Neural crest cell (in vitro differentiated cells): ENCODE data around the gene DAB2IP. TPM values are rescaled to one million over a fixed set of nuclear protein-coding genes. Genes with fewer than 3 reads are reported as not detected.

ENCODE experiments used
- DNase-seq: peaks from one replicate; pipeline ENCODE4 v3.0.0; 2021; ENCODE audit warnings: low read depth, mixed read lengths, low spot score
- H3K27ac Mint-ChIP-seq: one replicate; pipeline ENCODE4 v1.8.0; 2021; ENCODE audit warnings: mild to moderate bottlenecking, mixed read lengths; ENCODE audit not compliant: unreplicated experiment
- H3K27me3 Mint-ChIP-seq: 2 replicates; pipeline ENCODE4 v1.8.0; 2021; ENCODE audit warnings: low read depth, mild to moderate bottlenecking, mixed read lengths
- H3K36me3 Mint-ChIP-seq: 2 replicates; pipeline ENCODE4 v1.8.0; 2021; ENCODE audit warnings: low read depth, mild to moderate bottlenecking, mixed read lengths
- H3K4me1 Mint-ChIP-seq: 2 replicates; pipeline ENCODE4 v1.8.0; 2021; ENCODE audit warnings: mixed read lengths
- H3K4me3 Mint-ChIP-seq: one replicate; pipeline ENCODE4 v1.8.0; 2021; ENCODE audit warnings: mild to moderate bottlenecking, mixed read lengths
- H3K9me3 Mint-ChIP-seq: 2 replicates; pipeline ENCODE4 v1.8.0; 2021; ENCODE audit warnings: mixed read lengths
- total RNA-seq: library from RNA; stranded (reverse); gene quantifications from 2 replicates; pipeline ENCODE4 v1.2.1, GENCODE V29; 2021
- TF ChIP-seq, protein P1 (sequence below): fragments of 200-600 bp; sonication (generic); conservative IDR thresholded peaks from 2 replicates; pipeline ENCODE4 v1.5.0; 2021; ENCODE audit warnings: antibody characterized with exemption, mild to moderate bottlenecking

Gene DAB2IP
- total RNA-seq, 1 donor from 2014 or later, result 48.3 TPM

DNA sequence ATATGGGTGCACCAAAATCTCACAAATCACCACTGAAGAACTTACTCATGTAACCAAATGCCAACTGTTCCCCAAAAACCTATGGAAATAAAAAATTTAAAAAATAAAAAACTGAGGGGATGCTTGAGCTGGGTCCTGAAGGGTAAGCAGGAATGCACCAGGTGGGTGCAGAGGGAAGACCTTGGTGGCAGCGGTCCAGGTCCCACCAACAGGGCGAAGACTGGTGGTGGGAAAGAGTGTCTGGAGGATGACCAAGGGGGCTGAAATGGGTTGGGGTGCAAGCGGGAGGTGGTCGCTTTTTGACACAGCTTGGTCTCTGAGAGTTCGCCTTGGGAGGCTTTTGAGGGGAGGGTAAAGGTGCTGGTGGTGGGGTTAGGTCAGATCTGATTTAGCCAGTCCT lies 3.3 kb upstream of the DAB2IP start:
- H3K27me3 Mint-ChIP-seq, result peaks cover 6% of the 10 kb centered on the region
- TF ChIP-seq, protein P1, sequence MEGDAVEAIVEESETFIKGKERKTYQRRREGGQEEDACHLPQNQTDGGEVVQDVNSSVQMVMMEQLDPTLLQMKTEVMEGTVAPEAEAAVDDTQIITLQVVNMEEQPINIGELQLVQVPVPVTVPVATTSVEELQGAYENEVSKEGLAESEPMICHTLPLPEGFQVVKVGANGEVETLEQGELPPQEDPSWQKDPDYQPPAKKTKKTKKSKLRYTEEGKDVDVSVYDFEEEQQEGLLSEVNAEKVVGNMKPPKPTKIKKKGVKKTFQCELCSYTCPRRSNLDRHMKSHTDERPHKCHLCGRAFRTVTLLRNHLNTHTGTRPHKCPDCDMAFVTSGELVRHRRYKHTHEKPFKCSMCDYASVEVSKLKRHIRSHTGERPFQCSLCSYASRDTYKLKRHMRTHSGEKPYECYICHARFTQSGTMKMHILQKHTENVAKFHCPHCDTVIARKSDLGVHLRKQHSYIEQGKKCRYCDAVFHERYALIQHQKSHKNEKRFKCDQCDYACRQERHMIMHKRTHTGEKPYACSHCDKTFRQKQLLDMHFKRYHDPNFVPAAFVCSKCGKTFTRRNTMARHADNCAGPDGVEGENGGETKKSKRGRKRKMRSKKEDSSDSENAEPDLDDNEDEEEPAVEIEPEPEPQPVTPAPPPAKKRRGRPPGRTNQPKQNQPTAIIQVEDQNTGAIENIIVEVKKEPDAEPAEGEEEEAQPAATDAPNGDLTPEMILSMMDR, result no peak
- no peak for DNase-seq
- peaks cover 71% of the 10 kb centered on the region for H3K4me1 Mint-ChIP-seq
- no peak overlapping the region for H3K27ac Mint-ChIP-seq
- no peaks in the 10 kb centered on the region for H3K36me3 Mint-ChIP-seq
- H3K4me3 Mint-ChIP-seq, result peak overlapping the region; percentile 35
- no peaks in the 10 kb centered on the region for H3K9me3 Mint-ChIP-seq

DNA sequence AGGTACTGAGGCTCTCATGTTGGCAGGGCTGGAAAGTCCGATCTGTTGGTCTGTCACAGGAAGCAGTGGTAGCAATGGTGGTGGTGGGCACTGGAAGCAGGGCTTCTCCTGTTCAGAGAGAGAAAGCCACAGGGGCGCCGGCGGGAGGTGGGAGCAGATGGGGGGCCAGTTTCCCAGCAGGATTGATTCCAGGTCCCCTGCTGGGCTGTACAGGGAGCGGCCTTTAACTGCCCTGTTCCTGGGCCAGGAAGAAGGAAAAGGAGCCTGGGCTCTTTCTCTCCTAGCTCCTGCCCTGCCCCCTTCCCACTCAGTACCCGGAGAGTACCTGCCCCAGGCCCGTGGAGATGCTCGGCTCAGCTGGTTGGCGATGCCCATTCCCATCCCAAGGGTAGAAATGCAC lies 2.6 kb upstream of the DAB2IP start:
- Mint-ChIP-seq H3K27me3 (peaks cover 6% of the 10 kb centered on the region), H3K9me3 (no peaks in the 10 kb centered on the region), H3K36me3 (no peaks in the 10 kb centered on the region), H3K27ac (no peak overlapping the region), H3K4me1 (peaks cover 72% of the 10 kb centered on the region), H3K4me3 (peak overlapping the region; percentile 35)
- DNase-seq, result no peak
- TF ChIP-seq, protein P1, result no peak

DNA sequence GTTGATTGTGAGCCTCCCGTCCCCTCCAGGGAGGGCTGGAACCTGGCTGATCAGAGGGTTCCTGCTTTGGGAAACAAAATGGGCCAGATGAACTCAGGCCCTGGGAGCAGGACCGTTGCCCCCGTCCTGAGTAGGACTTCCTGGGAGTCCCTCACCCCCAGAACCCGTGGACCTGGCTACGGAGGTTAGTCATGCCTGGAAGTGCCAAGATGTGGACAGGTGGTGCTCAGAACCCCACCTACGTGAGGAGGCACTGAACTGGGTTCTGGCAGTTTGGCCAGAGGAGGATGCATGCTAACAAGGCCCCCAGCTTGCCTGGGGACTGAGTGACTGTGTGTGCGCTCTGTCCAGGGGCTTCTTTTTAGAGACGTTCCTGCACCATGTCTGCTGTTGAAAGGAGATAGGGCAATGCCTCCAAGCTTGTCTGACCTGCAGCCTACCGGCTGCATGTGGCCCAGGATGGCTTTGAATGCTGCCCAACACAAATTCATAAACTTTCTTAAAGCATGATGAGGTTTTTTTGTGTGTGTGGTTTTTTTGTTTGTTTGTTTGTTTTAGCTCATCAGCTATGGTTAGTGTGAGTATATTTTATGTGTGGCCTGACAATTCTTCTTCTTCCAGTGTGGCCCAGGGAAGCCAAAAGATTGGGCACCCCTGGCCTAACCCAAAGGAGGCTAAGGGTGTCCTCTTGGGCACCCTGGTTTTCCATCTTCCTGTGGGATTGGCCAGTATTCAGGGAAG lies 1.8 kb upstream of the DAB2IP start:
- TF ChIP-seq, protein P1, result no peak
- Mint-ChIP-seq H3K4me3 (peak overlapping the region; percentile 92), H3K27ac (peak overlapping the region; percentile 27), H3K27me3 (peaks cover 6% of the 10 kb centered on the region), H3K36me3 (no peaks in the 10 kb centered on the region), H3K9me3 (no peaks in the 10 kb centered on the region), H3K4me1 (peaks cover 78% of the 10 kb centered on the region)
- DNase-seq, result no peak

DNA sequence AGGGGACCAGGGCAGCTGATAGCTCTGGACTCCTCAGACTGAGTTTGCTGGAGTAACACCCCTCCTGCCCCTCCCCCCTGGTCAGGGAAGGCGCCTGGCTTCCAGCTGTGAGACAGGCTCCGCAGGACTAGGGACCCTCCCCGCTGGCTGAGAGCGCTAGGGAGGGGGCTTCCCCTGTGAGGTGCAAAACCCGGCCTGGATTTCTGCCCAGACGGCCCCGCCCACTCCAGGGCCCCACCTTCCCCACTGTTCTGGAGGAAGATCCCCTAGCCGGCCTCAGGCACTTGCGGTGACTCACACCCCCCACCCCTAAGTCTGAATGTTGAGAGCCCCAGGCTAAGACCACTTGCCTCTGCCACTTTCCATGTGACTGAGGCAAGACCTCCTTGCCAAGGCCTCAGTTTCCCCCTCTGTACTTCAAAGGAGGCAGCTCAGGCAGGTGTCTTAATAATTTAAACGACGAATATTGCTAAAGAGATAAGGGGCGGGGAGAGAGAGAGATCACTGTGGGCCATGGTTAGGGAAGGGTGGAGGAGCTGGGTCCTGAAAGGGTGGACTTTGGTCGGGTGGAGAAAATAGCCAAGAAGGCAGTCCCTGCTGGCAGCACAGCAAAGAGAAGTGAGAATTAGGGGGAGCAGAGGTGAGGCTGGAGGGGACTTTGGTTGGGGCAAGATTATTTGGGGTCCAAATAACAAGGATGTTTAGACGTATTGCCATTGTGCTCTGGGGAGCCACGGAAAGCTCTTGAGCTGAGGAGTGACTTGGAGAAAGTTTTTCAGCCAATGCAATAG lies 1.0 kb upstream of the DAB2IP start:
- peaks cover 74% of the 10 kb centered on the region for H3K4me1 Mint-ChIP-seq
- H3K9me3 Mint-ChIP-seq, result no peaks in the 10 kb centered on the region
- peak; percentile 81 for DNase-seq
- peaks cover 6% of the 10 kb centered on the region for H3K27me3 Mint-ChIP-seq
- H3K4me3 Mint-ChIP-seq, result peak overlapping the region; percentile 92
- peak overlapping the region; percentile 22 for H3K27ac Mint-ChIP-seq
- no peaks in the 10 kb centered on the region for H3K36me3 Mint-ChIP-seq
- TF ChIP-seq, protein P1, result no peak

DNA sequence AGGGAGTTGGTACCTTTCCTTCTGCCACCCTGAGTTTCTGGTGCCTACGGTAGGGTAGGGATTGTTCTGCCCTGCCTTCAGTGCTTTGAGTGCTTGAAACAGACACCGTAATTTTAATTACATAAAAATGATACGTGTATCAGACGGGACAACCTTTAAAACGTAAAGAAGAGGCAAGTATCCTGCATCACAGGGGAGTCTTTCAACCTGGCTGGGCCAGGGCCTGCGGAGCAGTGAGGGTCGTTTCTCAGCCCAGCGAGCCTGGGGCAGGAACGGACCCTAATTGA lies 483 bp upstream of the DAB2IP start:
- H3K27ac Mint-ChIP-seq, result peak overlapping the region; percentile 22
- H3K4me1 Mint-ChIP-seq, result peaks cover 69% of the 10 kb centered on the region
- H3K4me3 Mint-ChIP-seq, result peak overlapping the region; percentile 92
- TF ChIP-seq, protein P1, result no peak
- peaks cover 6% of the 10 kb centered on the region for H3K27me3 Mint-ChIP-seq
- no peaks in the 10 kb centered on the region for H3K9me3 Mint-ChIP-seq
- H3K36me3 Mint-ChIP-seq, result no peaks in the 10 kb centered on the region
- DNase-seq, result no peak
